Measurements from ENCODE around the gene IL19.

The IL19 gene

GRCh38 chr1:206760590-206760989 is 10.0 kb upstream of the IL19 start:
- CTCF ChIA-PET: interaction anchor here (0.6 to 2.7 kb wide), 7 partner anchors 25 to 255 kb away, joined by 3 to 10 read pairs (median 5); partner anchors contain the start of gene IL20
- no peak overlapping the region for H3K4me3 ChIP-seq (ENCODE audit: low read depth, low read length)
- no peaks in the 10 kb centered on the region for H3K36me3 ChIP-seq (ENCODE audit: control insufficient read depth in 2 of 2, insufficient read depth in 1 of 2, low read length in 2 of 2)
- no peak overlapping the region for H3K27ac ChIP-seq (ENCODE audit: extremely low read depth, low read depth, low read length)
- no peaks in the 10 kb centered on the region for H3K9me3 ChIP-seq (ENCODE audit: control insufficient read depth, insufficient read depth, low read depth, low read length)
- no peaks in the 10 kb centered on the region for H3K4me1 ChIP-seq (ENCODE audit: control insufficient read depth, insufficient read depth, low read length)
- TF ChIP-seq ZIC2 (tag by site-specific recombination; IDR thresholded peaks at IDR 0.05) (no peak), KLF7 (tag by site-specific recombination; IDR thresholded peaks at IDR 0.05; ENCODE audit: borderline replicate concordance) (no peak), ZNF335 (tag by site-specific recombination; conservative IDR thresholded peaks at IDR 0.05) (no peak), ZBTB8A (tag by site-specific recombination; IDR thresholded peaks at IDR 0.05) (no peak), ZNF398 (tag by site-specific recombination; IDR thresholded peaks at IDR 0.05) (no peak), ZNF133 (tag by site-specific recombination; IDR thresholded peaks at IDR 0.05) (no peak), FEZF1 (tag by site-specific recombination; IDR thresholded peaks at IDR 0.05) (no peak), ZNF776 (tag by site-specific recombination; IDR thresholded peaks at IDR 0.05; ENCODE audit: borderline replicate concordance) (no peak), ZNF777 (tag by site-specific recombination; IDR thresholded peaks at IDR 0.05; ENCODE audit: borderline replicate concordance) (no peak)
- POLR2A ChIA-PET: no interaction called here

GRCh38 chr1:206761159-206761768 is 9.3 kb upstream of the IL19 start:
- no peaks in the 10 kb centered on the region for H3K36me3 ChIP-seq (ENCODE audit: control insufficient read depth in 2 of 2, insufficient read depth in 1 of 2, low read length in 2 of 2)
- H3K9me3 ChIP-seq (ENCODE audit: control insufficient read depth, insufficient read depth, low read depth, low read length): no peaks in the 10 kb centered on the region
- no peak overlapping the region for H3K4me3 ChIP-seq (ENCODE audit: low read depth, low read length)
- ChIA-PET POLR2A (no interaction called here), CTCF (interaction anchor here (0.6 to 2.7 kb wide), 11 partner anchors 14 to 669 kb away, joined by 3 to 10 read pairs (median 5); partner anchors contain the start of gene IL20)
- no peaks in the 10 kb centered on the region for H3K4me1 ChIP-seq (ENCODE audit: control insufficient read depth, insufficient read depth, low read length)
- H3K27ac ChIP-seq (ENCODE audit: extremely low read depth, low read depth, low read length): no peak overlapping the region
- TF ChIP-seq ZNF398 (tag by site-specific recombination; IDR thresholded peaks at IDR 0.05) (no peak), PRDM2 (tag by site-specific recombination; IDR thresholded peaks at IDR 0.05; ENCODE audit: borderline replicate concordance) (no peak), ZNF391 (tag by site-specific recombination; IDR thresholded peaks at IDR 0.05; ENCODE audit: borderline replicate concordance, low read depth) (no peak), ZNF660 (tag by site-specific recombination; IDR thresholded peaks at IDR 0.05) (no peak), ZNF175 (tag by site-specific recombination; IDR thresholded peaks at IDR 0.05) (no peak), ZNF544 (tag by site-specific recombination; IDR thresholded peaks at IDR 0.05) (no peak), GLIS1 (tag by site-specific recombination; IDR thresholded peaks at IDR 0.05) (no peak), MYNN (tag by site-specific recombination; IDR thresholded peaks at IDR 0.05; ENCODE audit: borderline replicate concordance) (no peak), ZNF362 (tag by site-specific recombination; IDR thresholded peaks at IDR 0.05) (no peak), ZNF558 (tag by site-specific recombination; IDR thresholded peaks at IDR 0.05) (no peak), ZNF335 (tag by site-specific recombination; conservative IDR thresholded peaks at IDR 0.05) (no peak), YY1 (tag by site-specific recombination; IDR thresholded peaks at IDR 0.05) (no peak), GLI4 (tag by site-specific recombination; IDR thresholded peaks at IDR 0.05) (no peak), ZNF133 (tag by site-specific recombination; IDR thresholded peaks at IDR 0.05) (no peak), ZNF2 (tag by site-specific recombination; IDR thresholded peaks at IDR 0.05) (no peak), ZNF24 (tag by site-specific recombination; IDR thresholded peaks at IDR 0.05) (no peak)
- TF ChIP-seq, protein P1, sequence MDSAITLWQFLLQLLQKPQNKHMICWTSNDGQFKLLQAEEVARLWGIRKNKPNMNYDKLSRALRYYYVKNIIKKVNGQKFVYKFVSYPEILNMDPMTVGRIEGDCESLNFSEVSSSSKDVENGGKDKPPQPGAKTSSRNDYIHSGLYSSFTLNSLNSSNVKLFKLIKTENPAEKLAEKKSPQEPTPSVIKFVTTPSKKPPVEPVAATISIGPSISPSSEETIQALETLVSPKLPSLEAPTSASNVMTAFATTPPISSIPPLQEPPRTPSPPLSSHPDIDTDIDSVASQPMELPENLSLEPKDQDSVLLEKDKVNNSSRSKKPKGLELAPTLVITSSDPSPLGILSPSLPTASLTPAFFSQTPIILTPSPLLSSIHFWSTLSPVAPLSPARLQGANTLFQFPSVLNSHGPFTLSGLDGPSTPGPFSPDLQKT (IDR thresholded peaks at IDR 0.05; ENCODE audit: borderline replicate concordance, low read depth, low read length): no peak
